ENCODE results near the gene RFX5. TPM values are rescaled to one million over a fixed set of nuclear protein-coding genes. Genes with fewer than 3 reads are reported as not detected.

Gene RFX5
- total RNA-seq (2022; extraction: Qiagen RNA extraction), result 18.8 to 24.9 TPM (median 21.2 TPM) in 5 replicates

GRCh38 chr1:151346769-151347522 is at the start of gene RFX5:
RFX5 (minus strand) TSS chr1:151347252; CDS start chr1:151346320, 932 bp downstream.

GRCh38 chr1:151372058-151372934 is 25.2 kb upstream of the RFX5 start, which contains the start of gene SELENBP1:
SELENBP1 (minus strand) TSS chr1:151372705; CDS start chr1:151372641, 64 bp downstream.

GRCh38 chr1:151327223-151327902 is 19.7 kb downstream of the RFX5 start, which contains the start of gene PI4KB:
PI4KB (minus strand) TSS chr1:151327416; CDS start chr1:151316481, 10,935 bp downstream.

Other genes with a start within 250 kb of the RFX5 start
- 1.5 to 2.6 TPM (median 1.7 TPM) in 5 replicates for gene SEMA6C, start 200.6 kb downstream of the RFX5 start, total RNA-seq (2022; extraction: Qiagen RNA extraction)
- gene TNFAIP8L2, start 190.6 kb downstream of the RFX5 start, total RNA-seq (2022; extraction: Qiagen RNA extraction), result not detected in 5 replicates
- gene LYSMD1, start 181.3 kb downstream of the RFX5 start, total RNA-seq (2022; extraction: Qiagen RNA extraction), result 5.1 to 7.5 TPM (median 6.3 TPM) in 5 replicates
- 44.5 to 47.6 TPM (median 46.1 TPM) in 5 replicates for gene SCNM1, start 181.1 kb downstream of the RFX5 start, total RNA-seq (2022; extraction: Qiagen RNA extraction)
- gene TMOD4, start 171.3 kb downstream of the RFX5 start, total RNA-seq (2022; extraction: Qiagen RNA extraction), result 0.25 to 0.32 TPM (median 0.30 TPM) in 3 of 5 replicates, not detected in the others
- 42.7 to 63.6 TPM (median 44.0 TPM) in 5 replicates for gene VPS72, start 157.1 kb downstream of the RFX5 start, total RNA-seq (2022; extraction: Qiagen RNA extraction)
- 45.0 to 60.9 TPM (median 49.8 TPM) in 5 replicates for gene PIP5K1A, start 148.7 kb downstream of the RFX5 start, total RNA-seq (2022; extraction: Qiagen RNA extraction)
- gene PSMD4, start 92.5 kb downstream of the RFX5 start, total RNA-seq (2022; extraction: Qiagen RNA extraction), result 173 to 208 TPM (median 192 TPM) in 5 replicates
- gene ZNF687, start 65.0 kb downstream of the RFX5 start, total RNA-seq (2022; extraction: Qiagen RNA extraction), result 10.6 to 14.6 TPM (median 12.9 TPM) in 5 replicates
- gene PI4KB, start 19.8 kb downstream of the RFX5 start, total RNA-seq (2022; extraction: Qiagen RNA extraction), result 22.7 to 27.1 TPM (median 25.0 TPM) in 5 replicates
- gene SELENBP1, start 25.5 kb upstream of the RFX5 start, total RNA-seq (2022; extraction: Qiagen RNA extraction), result 5.7 to 8.9 TPM (median 6.7 TPM) in 5 replicates
- 364 to 428 TPM (median 401 TPM) in 5 replicates for gene PSMB4, start 52.3 kb upstream of the RFX5 start, total RNA-seq (2022; extraction: Qiagen RNA extraction)
- gene POGZ, start 112.2 kb upstream of the RFX5 start, total RNA-seq (2022; extraction: Qiagen RNA extraction), result 17.9 to 22.4 TPM (median 19.4 TPM) in 5 replicates
- 1.5 to 2.4 TPM (median 2.2 TPM) in 5 replicates for gene CGN, start 164.1 kb upstream of the RFX5 start, total RNA-seq (2022; extraction: Qiagen RNA extraction)
- 8.4 to 10.4 TPM (median 9.2 TPM) in 5 replicates for gene TUFT1, start 193.1 kb upstream of the RFX5 start, total RNA-seq (2022; extraction: Qiagen RNA extraction)

Measured in A549 treated with Mapracorat at 1 μM for 4 hours (cell line).